Stimulated activated CD4-positive, alpha-beta T cell treated with anti-CD3 and anti-CD28 coated beads, TNF-alpha, amount 100 ng/mL, for 4 hours (primary cell): ENCODE results near the gene NCMAP.

Source experiments
- DNase-seq, 3 experiments: peaks; one replicate each; pipeline ENCODE4 v3.0.0-alpha.2; 2020; ENCODE audit warnings: low read depth in 3 of 3

NCMAP gene

GRCh38 chr1:24570265-24571125 lies 14.6 kb downstream of the NCMAP start:
- no peak for DNase-seq

GRCh38 chr1:24572301-24572700 lies 16.4 kb downstream of the NCMAP start:
- DNase-seq: no peak

- DNase-seq: no peak
Observed at GRCh38 chr1:24575905-24576587, 20.2 kb downstream of the NCMAP start.

DNA sequence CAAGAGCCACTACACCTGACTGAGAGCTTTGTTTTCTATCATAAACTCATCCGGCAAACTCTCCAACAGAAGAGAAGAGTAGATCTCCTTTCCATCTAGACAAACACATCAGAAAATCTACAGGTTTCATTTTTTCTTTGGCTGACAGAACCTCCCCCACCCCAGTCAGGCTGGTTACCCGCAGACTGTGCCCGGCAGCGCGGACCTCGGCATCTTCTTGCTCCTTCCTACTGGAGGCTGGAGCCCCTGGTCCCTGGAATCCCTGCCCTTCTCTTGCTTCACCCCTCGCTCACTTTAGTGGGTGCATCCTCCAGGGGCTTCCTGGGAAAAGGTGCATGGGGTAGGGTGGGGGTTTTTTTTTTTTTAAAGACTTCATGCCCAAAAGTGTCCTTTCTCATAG lies 23.0 kb downstream of the NCMAP start:
- DNase-seq: no peak

- no peak for DNase-seq
Observed at GRCh38 chr1:24580756-24581155, 24.9 kb downstream of the NCMAP start.

DNA sequence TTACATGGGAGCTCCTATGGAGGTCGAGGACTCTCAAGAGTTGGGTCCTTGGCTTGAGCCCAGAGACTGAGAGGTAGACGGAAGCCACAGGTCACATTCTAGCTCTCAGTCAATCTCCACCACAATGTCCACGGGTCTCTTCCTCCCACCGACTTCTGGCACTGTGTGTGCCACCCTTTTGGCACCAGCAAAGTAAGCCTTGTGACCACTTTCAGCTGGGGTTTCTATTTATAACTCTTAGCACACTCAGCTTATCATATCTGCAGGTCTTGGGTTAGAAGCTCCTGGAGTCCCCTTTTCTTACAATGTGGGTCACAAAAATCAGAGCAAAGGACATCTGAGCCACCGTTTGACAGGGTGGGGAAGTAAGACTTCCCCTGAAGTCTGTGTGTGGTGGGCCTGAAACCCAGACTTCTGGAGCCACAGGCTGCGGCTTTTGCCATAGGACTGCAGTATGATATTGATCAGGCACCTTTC lies 28.3 kb downstream of the NCMAP start:
- no peak for DNase-seq

- no peak for DNase-seq
Observed at GRCh38 chr1:24586119-24586518, 30.2 kb downstream of the NCMAP start.

DNA sequence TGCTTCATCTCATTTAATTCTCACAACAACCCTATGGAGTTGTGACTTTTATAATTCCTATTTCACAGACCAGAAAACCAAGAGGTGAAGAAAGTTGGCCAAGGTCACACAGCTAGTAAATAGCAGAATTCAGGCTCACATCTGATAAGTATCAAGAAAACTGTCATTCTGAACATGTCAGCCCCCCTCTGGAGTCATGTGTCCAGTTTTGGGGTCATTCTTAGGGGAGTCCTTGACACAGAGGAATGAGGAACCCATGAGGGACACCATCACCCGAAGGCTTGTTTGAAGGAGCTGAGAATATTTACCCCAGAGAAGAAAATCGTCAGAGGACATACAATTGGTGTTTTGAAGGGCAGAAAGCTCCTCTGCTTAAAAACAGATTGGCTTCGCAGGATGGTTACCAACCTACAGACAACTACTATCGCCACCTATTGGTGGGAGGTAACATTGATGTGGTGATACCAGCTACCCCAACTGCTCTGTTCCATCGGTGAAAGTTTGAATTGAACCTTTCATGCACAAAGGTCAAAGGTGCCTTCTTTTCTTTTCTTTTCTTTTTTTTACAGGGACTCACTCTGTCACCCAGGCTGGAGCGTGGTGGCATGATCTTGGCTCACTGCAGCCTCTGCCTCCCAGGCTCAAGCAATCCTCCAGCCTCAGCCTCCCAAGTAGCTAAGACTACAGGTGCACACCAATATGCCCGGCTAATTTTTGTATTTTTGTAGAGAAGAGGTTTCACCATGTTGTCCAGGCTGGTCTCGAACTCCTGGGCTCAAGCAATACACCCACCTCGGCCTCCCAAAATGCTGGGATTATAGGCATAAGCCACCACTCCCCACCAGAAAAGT lies 31.3 kb downstream of the NCMAP start:
- peak in 2 of 3 experiments; percentile 4 to 35 for DNase-seq

- DNase-seq: no peak
Observed at GRCh38 chr1:24588573-24588972, 32.7 kb downstream of the NCMAP start.

- no peak for DNase-seq
Observed at GRCh38 chr1:24589200-24589599, 33.3 kb downstream of the NCMAP start.

GRCh38 chr1:24591781-24592180 lies 35.9 kb downstream of the NCMAP start:
- DNase-seq: no peak

- DNase-seq: no peak
Observed at GRCh38 chr1:24594328-24594598, 38.4 kb downstream of the NCMAP start.

- DNase-seq: no peak
Observed at GRCh38 chr1:24596401-24596880, 40.6 kb downstream of the NCMAP start.

DNA sequence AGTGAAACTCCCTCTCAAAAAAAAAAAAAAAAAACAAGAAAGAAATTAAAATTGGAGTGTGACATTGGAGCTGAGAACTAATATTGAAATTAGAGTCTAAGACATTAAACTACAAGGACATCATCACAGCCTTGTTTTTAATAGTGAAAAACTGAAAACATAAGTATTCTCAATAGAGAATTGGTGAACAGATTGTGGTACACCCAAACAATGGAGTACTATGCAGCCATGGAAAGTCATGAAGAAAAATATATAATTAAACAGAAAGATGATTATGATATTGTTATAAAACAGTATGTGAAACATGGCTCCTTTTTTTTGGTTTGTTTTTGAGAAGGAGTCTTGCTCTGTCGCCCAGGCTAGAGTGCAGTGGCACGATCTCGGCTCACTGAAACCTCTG lies 43.4 kb downstream of the NCMAP start:
- no peak for DNase-seq

DNA sequence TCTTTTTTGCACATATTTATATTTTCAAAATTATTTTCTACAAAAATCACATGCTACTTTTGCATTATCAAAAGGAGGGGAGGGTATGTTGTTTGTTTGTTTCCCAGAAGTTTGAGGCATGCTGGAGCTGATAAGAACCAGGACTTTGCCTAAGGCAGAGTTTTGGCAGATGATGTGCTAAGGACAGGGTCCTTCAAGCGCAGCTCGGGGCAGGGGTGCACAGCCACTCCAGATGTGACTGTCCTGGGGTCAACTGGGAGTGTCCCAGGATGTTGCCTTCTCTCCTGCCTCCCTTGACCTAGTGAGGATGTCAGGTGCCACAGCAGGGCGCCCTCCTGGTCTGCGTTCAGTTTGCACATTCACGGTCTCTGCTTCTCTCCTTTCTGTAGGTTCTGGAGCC lies 44.7 kb downstream of the NCMAP start:
- DNase-seq: no peak

DNA sequence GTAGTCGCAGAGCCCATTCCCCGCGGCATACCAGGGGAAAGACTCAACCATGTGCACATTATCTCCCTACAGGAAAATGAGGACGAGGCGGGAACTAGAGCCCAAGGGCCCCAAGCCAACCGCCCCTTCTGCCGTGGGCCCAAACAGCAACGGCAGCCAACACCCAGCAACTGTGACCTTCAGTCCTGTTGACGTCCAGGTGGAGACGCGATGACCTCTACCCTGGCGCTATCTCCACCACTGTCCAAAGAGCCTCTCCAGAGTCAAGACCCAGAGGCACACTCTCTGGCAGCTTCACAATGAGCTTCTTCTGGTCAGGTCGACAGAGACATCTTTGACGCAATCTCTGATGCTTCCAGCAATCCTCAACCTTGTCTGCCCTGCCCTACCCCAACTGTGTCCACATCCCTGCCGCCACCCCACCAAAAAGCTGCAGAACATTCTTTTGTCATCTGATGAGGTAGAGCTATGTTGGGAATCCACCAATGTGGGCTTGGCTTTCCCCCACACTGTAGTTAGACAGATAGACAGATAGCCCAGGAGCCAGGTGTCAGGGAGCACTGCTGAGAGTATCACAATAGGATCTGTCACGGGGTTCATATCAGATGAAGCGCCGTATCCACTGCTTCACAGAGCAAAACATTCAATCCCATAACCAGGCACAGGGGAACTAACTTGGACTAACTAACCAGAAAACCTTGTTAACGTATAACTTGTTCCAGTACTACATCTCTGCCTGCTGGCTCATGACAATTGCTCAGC lies 49.8 kb downstream of the NCMAP start:
- DNase-seq: no peak

DNA sequence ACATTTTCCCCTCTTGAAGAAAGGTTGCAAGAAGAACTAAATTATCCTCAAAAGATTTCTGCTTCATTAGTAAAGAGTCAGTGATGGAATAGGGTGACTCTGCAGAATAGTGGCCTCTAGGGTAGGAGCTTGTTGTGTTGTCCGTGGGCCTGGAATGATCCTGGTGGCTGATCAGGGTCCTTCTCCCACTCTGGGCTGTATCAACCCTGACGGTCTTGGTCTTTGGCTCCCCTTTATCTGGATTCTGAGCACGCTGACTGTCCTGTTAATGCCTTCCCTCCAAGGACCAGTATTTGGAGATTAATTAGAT lies 50.4 kb downstream of the NCMAP start:
- no peak for DNase-seq

- no peak for DNase-seq
Observed at GRCh38 chr1:24606621-24607020, 50.7 kb downstream of the NCMAP start.

DNA sequence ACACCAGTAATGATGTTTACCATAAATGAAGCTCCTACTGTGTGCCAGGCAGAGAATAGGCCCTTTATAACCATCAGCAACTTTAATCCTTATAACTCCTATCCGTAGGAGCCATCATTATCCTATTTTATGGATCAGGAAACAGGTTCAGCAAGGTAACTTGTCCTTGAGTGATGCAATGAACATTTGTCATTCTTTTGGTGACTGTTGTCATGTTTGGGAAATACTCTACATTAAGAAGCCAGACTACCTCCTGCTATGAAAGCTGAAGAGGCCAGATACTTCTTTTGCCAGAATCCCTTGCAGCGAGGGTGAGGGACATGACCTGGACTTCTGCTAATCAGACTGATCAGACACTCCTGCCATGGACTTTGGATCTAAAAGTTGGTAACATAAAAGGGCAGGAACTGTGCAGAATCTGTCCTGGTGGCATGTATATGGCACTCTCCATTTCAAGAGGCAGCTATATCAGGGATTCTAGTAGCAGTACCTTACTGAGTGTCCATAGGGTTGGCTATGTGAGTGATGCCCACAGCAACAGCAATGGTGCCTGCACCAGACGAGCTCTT lies 54.1 kb downstream of the NCMAP start:
- no peak for DNase-seq

DNA sequence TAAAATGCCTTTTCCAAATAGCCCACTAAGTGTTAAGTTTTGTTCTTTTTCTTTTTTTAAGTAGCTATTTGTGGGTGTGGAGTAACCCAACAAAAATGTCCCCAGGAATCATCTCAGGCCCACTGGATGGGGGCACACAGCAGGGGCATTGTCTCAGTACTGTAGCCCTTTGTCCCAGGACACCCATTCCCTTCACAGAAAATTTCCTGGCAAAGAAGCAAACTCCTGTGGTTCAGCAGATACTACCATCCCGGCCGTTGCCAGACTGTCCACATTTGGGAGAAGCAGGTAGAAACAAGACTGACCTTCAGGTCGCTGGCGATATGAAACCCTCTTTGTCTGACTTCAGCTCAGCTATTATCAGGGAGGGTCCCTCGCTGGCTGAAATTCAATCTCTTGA lies 63.5 kb downstream of the NCMAP start:
- no peak for DNase-seq

DNA sequence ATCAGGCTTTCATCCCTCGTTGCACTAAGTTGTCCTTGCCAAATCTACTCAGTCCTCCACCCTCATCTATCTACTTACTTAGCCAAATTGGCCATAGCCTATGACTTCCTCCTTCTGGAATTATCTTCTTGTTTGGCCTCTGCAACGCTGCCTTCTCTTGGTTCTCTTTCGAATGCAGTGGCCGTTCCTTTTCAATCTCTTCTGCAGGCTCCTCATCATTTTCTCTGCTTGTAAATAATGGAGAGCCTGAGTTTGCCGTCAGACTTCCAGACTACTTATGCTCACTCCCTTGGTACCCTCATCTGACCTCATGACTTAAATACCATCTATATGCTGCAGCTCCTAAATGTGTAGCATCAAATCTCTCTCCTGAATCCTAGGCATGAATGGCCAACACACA lies 64.8 kb downstream of the NCMAP start:
- DNase-seq: no peak
